Stimulated activated CD4-positive, alpha-beta T cell treated with anti-CD3 and anti-CD28 coated beads, Interleukin-1b, Interleukin-23, amount 100 ng/mL, for 4 hours (primary cell): Measurements from ENCODE around the gene ATP8A1.
"Not testable (repeated sequence)": the region's sequence is repeated elsewhere in the genome, so short reads cannot be mapped to it uniquely, and the experiment has no call there.

Source experiments
- DNase-seq, 2 donors: peaks; one replicate each; pipeline ENCODE4 v3.0.0-alpha.2; 2020; ENCODE audit warnings: low read depth in 2 of 2

ATP8A1 gene

GRCh38 chr4:42467777-42468176 lies 189.1 kb downstream of the ATP8A1 start:
- not testable (repeated sequence) for DNase-seq

GRCh38 chr4:42466273-42466844 lies 190.5 kb downstream of the ATP8A1 start:
- DNase-seq, result no peak

GRCh38 chr4:42464550-42465094 lies 192.3 kb downstream of the ATP8A1 start:
- DNase-seq, result no peak

- DNase-seq, result not testable (repeated sequence)
These were observed 195.7 kb downstream of the ATP8A1 start for GRCh38 chr4:42461216-42461615.

- no peak for DNase-seq
These were observed 196.9 kb downstream of the ATP8A1 start for GRCh38 chr4:42460043-42460442.

- no peak for DNase-seq
These were observed 198.2 kb downstream of the ATP8A1 start for GRCh38 chr4:42458657-42459056.

- no peak for DNase-seq
These were observed 202.0 kb downstream of the ATP8A1 start for GRCh38 chr4:42454755-42455420.

- no peak for DNase-seq
These were observed 203.3 kb downstream of the ATP8A1 start for GRCh38 chr4:42453612-42454011.

GRCh38 chr4:42452823-42453222 lies 204.1 kb downstream of the ATP8A1 start:
- no peak for DNase-seq

GRCh38 chr4:42446823-42447222 lies 210.1 kb downstream of the ATP8A1 start:
- no peak for DNase-seq

GRCh38 chr4:42445038-42445437 lies 211.9 kb downstream of the ATP8A1 start:
- no peak for DNase-seq

- DNase-seq, result no peak
These were observed 214.3 kb downstream of the ATP8A1 start for GRCh38 chr4:42442601-42443000.

- DNase-seq, result no peak
These were observed 216.8 kb downstream of the ATP8A1 start for GRCh38 chr4:42440083-42440482.

- no peak for DNase-seq
These were observed 219.9 kb downstream of the ATP8A1 start for GRCh38 chr4:42436928-42437565.

- no peak for DNase-seq
These were observed 228.9 kb downstream of the ATP8A1 start for GRCh38 chr4:42428036-42428435.

GRCh38 chr4:42425146-42426065 lies 231.5 kb downstream of the ATP8A1 start:
- DNase-seq, result no peak

GRCh38 chr4:42420140-42420539 lies 236.8 kb downstream of the ATP8A1 start:
- no peak for DNase-seq

GRCh38 chr4:42417550-42417949 lies 239.4 kb downstream of the ATP8A1 start:
- DNase-seq, result no peak

GRCh38 chr4:42416017-42416416 lies 240.9 kb downstream of the ATP8A1 start:
- DNase-seq, result no peak

- no peak for DNase-seq
These were observed 241.6 kb downstream of the ATP8A1 start for GRCh38 chr4:42415281-42415680.

GRCh38 chr4:42412251-42412650 lies 244.7 kb downstream of the ATP8A1 start:
- no peak for DNase-seq

- DNase-seq, result no peak
These were observed 245.1 kb downstream of the ATP8A1 start for GRCh38 chr4:42411803-42412202.
